Prostate gland (tissue), 2 donors: ENCODE measurements around the gene DDX6.

Experiments
- CTCF ChIP-seq, 4 experiments: fragments of 200-600 bp in 2 of 4; fragments of 450-650 bp in 2 of 4; sonication (generic) in 2 of 4; IDR thresholded peaks; 1 replicate in 3 of 4; 2 replicates in 1 of 4; pipeline ENCODE4 v1.5.1; 2016 to 2019; ENCODE audit warnings: antibody characterized with exemption in 4 of 4, mild to moderate bottlenecking in 2 of 4, moderate library complexity in 2 of 4
- POLR2AphosphoS5 ChIP-seq: sonication (generic); formaldehyde crosslinking; IDR thresholded peaks from one replicate; pipeline ENCODE4 v1.6.1; 2017; ENCODE audit warnings: antibody characterized with exemption

GRCh38 chr11:118806400-118806799, 15.4 kb upstream of the DDX6 start:
- TF ChIP-seq CTCF (IDR thresholded peaks at IDR 0.05), result no peak
- no peak for TF ChIP-seq POLR2AphosphoS5
